HG02763 (cell line): Measurements from ENCODE around the gene LEF1.
A peak's percentile ranks its signal among the peaks of the same experiment; 100 is the strongest.
"Not testable (repeated sequence)": the region's sequence is repeated elsewhere in the genome, so short reads cannot be mapped to it uniquely, and the experiment has no call there.

ENCODE experiments used
- ATAC-seq: cut with Tn5 transposase; IDR thresholded peaks from one replicate; pipeline ENCODE4 v1.9.1; 2021; ENCODE audit warnings: mild to moderate bottlenecking, moderate library complexity; ENCODE audit not compliant: unreplicated experiment

The LEF1 gene

DNA sequence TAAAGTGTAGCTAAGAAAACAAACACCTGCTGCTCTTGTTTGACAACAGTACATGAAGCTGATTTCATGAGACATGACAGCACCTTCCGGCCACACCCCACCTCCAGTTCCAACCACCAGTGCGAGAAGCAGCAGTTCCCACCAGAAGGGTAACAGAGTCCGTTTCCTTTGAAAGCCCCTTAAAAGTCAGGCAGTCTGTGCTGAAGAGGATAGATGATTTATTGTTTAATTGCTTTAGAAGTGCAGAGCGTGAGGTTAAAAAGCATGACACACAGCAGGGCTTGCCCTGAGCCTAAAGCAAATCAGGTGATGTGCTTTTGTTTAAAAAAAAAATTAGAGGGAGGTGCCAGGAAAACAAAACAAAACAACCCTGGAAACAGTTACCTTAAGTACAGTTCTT lies 96.4 kb downstream of the LEF1 start:
- ATAC-seq, result peak; percentile 65

DNA sequence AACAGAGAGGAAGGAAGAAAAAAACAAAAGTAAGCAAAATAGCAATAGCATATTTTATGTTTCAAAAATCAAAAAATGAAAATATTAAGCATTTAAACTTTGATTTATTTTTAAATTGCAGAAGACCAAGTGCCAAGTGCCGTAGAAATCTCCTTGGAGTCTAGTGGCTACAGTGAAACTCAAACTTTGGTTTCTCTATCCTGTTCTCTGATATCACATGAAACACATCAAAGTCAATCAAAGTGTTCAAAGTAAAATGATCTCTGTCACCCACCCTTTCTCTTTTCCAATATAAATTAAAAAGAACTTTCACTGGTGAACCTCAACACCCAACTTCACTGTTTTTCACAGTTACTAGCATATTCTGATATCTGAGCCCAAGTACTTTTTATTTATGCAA lies 98.0 kb downstream of the LEF1 start:
- ATAC-seq, result no peak

DNA sequence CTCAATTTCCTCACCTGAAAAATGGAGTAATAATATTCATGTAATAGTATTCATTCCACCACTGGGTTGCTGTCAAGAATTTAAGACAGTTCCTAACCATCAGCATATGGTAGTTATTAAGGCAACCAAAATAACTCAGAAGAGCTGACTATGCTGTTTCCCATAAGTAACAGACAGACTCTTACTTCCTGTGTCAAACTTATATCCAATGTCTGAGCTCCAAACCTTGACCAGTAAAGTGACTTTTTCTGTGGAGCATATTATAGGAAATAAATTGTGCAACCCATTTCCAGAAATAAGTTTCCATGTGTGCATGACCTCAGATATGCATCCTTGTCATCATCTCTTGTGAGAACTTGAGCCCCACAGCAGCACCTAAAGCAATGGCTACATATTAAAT lies 100.3 kb downstream of the LEF1 start:
- no peak for ATAC-seq

DNA sequence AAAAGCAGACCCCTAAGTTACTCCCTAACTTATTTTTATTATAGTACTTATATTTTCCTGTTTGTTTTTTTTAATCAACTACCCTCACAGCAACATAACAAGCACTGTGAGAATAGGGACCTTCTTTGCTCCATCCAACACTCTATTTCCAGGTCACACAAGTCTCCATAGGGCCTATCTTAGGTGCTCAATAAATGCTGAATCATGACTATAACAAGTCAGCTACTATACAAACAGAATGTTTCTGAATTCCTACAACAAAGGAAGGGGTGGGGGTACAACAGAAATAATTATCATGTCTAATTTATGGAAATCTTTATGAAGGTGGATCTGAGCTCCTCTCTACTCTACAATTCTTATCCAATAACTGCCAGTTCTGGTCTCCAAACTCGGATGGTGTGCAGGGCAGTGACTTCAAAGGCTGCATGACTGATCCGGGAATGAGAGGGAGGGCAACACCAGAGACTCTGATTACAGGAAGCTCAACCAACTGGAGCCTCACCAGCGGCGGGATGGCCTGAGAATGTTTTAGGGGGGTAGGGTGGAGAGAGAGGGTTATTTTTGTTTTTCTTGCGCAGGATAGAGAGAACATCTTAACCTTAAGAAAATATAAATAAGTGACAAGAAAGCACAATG lies 107.9 kb downstream of the LEF1 start:
- no peak for ATAC-seq

DNA sequence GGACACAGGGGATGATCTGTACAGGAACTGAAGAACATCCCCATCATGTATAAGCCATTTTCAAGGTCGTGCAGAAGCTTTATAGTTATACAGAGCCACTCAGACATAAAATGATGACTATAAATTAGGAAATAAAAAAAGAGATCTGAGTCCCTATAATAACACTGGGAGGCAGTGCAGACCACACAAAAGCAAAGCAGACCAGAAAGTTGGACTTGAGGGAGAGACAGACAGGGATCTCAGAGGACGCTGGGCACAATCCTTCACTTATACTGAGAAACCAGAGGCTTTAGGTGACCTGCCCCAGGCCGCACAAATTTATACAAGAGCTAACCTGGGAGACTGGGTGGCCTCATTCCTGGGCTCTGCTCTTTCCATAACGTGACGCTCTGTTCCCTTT lies 108.6 kb downstream of the LEF1 start:
- ATAC-seq, result no peak

DNA sequence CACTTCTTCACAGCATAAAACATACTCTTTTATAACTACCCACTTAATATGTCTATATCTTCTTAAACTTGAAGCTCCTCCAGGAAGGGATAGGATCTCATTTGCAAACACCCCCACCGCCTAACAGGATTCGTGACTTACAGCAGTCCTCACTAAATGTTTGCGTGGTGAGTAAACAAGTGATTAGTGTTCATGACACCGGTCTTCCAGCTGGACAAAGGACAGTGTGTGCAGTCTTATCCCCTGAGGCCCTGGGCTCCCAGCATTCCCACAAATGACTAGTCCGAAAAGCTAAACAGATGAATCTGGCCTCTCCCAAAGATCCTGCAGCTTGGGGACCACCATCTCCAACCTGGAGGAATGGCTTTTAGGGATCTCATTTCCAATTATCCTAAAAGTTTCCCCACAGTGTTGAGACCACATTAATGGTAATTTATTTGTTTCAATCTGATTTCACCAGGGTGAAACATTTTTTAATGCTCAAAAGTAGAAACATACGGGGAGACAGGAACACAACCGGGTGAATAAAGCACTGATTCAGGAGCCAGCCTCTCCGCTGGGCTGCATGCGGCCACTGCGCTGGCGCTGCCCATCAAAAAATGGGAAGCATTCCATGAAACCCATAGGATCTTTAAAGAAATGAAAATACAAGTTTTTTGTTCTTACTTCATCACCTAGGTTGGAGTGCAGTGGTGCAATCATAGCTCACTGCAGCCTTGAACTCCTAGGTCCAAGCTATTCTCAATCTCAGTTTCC lies 109.9 kb downstream of the LEF1 start:
- no peak for ATAC-seq

DNA sequence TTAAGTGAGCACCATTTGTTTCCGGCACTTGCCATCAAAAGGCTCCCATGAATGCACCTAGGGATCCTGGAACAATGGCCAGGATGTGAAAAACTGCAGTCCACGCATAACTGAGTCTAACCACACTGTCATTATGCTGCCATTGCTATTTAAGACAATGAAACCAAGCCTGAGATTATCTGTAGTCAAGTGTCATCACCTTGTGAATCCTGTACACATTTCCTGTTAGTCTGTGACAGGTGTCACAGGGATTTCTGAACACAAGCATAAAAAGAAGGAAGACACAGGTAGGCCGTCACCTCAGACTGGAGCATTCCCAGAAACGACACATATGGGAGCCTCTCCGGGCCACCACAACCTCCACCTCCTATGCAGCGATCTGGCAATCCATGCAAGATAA lies 112.3 kb downstream of the LEF1 start:
- ATAC-seq, result no peak

DNA sequence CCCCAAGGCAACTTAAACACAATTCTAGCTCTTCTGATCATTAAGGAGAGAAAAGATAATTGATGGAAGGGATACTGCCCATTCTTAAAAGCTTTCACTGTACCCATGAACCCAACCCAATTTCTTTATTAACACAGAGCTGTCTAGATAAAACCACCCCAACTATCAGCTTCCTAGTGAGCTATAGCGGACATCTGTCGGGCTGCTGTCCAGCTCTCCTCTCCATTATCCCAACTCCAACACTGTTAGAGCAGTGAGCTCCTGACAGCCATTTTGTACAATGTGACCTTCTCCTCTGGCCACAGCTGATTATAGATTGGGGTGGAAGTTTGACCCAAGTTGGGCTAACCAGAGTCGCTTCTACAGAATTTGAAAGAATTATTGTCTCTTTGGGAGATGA lies 112.9 kb downstream of the LEF1 start:
- no peak for ATAC-seq

DNA sequence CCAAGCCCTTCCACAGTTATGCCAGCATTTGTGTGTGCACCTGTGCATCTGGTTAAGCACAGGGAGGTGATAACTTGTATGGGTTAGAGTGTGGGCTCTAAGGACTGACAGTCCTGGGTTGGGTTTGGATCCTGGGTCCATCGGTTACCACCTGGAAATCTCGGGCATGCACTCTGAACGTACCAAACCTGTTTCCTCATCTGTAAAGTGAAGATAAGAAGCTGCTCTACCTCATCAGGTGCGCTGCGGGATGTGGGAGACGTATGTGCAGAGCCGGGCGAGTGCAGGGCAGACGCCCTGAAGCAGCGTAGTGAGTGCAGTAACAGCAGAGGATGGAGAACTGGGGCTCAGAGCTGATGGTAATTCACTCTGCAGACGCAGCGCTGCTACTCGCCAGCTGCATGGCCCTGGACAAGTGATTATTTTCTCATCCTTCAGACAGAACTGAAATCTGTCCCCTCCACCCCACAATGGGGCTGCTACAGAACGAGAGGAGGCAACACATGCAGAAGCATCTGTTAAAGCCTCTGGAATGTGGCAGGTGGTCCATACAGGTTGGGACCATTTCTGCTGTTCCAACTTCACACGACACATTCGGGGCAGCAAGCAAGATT lies 114.6 kb downstream of the LEF1 start:
- ATAC-seq, result no peak

DNA sequence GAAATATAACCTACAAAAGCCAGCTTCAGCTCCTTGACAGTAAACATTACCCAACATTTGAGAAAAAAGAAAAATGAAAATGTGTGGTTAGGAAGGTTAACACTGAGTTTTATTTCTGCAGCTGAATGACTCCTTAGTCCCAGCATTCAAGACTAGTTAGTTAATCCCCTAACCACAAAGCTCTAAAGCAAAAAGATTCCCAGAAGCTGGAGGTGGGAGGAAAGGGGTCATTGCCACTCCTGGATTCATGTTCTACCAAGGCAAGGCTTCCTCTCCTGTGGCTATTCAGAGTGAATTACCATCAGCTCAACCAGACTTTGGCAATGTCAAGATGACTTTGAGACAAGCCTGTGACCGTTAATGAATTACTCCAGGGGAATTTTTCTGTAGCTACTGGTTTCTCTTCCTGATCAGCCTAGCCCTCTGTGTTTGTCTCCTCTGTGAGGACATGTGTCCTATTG lies 115.5 kb downstream of the LEF1 start:
- peak; percentile 89 for ATAC-seq

DNA sequence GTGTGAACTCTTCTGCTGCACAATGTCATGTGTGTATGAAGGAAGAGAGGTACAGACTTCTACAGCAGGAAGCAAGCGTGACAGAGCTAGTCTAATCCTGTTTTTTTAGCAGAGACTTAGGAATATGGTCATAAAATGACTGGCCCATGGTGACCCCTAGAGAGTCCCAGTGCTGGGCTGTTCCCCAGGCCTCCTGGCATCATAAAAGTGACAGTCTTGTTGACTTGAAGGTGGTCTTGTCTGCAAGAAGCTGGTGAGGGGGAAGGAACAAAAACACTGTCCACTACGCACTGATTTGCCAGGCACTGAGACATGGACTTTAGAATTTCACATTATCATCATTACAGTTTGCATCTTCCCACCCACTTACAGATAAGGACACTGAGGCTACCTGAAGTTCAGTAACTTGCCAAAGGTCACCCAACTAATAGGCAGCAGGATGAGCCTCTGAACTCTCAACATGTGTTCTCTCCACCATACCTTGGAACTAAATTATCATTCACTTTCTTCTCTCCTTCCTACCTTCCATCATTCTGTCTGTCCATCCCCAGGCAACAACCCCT lies 116.1 kb downstream of the LEF1 start:
- no peak for ATAC-seq

DNA sequence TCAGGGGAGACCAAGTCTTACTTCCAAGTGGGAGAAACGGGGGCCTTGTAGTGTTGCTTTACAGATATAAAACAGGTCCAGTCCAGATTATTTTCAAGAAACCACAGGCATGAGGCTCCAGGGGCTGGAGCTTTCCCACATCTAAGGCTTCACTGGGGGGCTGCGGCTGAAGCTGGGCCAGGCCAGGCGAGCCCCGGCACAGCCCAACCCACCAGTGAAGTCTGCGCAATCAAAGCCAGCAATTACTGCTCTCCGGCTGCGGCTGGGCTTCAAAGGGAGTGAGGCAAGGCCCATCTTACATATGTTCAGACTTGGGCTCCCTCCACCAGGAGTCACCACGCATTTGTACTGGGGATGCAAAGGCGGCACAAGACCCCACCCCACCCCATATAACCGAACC lies 117.4 kb downstream of the LEF1 start:
- ATAC-seq, result no peak

DNA sequence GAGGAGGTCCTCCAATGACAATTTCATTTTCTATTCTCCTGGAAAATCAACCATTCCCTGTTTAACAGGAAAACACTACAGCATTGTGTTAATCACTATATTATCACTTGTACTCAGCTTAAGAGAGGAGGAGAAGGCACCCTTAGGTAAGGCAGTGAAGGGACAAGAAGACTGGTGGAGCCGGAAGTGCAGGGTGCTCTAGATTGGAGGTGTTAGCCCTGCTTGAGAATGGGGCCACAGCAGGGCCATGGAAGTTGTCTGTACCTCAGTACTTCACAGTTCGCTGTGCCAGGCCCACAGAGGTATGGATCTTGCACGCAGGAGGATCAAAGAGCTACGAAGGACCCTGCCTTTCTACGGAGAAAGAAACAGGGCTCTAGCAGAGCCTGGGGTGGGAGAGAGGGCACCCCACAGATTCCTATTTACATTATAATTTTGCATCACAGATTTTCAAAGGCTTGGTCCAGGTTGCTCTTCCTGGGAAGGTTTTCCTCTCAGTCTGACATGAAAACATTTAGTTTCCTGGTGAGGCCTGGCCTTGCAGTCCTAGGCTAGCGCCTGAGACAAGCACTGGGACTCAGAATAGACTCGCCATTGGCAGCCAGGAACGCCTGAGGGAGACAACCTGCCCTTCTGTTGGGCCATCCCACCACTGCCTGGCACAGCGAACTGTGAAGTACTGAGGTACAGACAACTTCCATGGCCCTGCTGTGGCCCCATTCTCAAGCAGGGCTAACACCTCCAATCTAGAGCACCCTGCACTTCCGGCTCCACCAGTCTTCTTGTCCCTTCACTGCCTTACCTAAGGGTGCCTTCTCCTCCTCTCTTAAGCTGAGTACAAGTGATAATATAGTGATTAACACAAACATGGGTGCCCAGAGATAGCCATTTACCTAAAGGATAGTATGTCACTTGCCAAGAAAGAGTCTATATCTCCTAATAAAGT lies 118.3 kb downstream of the LEF1 start:
- not testable (repeated sequence) for ATAC-seq

DNA sequence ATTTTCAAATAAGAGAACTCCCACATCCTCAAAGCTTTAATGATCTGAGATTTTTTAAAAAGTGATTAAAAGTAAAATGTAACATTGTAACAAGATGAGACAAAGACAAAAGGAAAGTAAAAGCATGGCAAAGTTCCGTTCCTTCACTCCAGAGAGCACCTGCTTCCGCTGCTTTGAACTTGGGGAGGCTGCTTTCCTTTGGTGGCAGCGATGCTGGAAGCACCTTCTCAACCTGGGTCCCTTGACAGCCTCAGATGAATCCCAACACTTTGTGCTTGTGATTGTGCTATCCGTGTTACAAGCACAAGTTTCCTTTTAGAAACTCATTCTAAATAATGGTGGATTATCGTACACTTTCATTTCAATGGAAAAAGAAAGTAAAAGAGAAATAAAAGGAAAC lies 119.3 kb downstream of the LEF1 start:
- ATAC-seq, result no peak

DNA sequence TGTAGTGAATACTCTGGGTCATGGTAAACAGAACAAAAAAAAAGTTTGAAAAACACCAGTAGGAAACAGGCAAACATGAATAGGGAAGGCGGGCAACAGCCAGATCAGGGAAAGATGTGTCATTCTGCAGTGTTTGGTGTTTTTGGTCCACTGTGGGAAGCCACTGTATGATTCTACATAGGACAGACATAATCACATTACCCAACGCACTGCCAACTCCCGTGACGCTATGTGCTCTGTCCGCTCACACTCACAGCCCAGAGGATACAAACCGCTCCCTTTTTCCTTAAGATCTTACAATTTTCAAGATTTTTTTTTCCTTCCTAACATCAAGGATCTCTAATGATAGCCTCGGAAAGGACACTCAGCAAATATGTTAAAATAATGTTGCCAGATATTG lies 119.7 kb downstream of the LEF1 start:
- ATAC-seq, result no peak

DNA sequence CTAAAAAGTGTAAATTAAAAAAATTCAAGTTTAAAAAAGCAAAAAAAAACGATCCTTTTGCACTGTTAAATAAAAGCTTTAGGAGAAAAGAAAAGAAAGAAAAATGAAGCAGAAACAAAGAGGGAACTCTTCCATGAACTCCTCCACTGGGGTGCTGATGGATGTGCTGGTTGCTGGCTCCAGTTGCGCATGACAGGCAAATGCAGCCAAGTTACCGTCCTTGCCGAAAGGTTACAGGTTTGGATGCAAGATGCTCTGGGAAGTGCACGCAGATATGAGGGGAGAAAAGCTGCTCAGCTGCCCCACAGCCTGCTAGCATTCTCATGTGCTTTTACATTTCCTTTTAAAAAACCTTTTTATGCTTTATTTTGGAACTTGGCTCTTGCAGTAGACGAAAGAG lies 120.6 kb downstream of the LEF1 start:
- no peak for ATAC-seq

DNA sequence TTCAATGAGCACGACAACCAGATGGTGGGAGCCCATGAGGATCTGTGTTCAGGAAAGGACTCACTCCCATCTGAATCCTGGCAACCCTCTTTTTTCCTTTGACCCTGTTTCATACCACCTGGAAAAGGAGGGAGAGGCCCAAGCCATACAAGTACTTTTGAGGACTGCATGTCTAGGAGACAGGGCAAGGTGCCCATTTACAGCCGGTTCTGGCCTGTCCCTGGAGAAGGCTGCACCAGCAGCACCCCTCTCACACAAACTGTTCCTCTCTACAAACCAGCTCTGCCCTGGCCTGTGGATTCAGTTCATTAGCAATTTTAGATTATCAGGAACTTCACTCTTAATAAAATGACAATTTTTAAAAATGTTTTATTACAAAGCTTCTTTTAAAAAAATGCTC lies 121.5 kb downstream of the LEF1 start:
- no peak for ATAC-seq

DNA sequence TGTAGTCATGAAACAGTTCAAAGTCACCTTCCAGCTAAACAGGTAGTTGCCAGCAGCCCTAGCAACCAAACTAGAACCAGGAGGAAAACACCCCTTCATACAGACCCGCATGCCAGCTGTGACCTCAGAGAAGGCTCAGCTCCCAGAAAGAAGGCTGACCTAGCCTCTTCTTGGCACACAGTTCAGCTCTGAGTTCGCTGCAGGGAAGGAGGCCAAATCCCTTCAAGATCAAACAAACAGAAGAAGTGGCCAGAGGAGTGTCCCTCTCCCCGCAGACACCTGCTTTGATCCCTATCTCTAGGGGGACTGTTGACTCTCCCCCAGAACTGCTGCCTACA lies 123.1 kb downstream of the LEF1 start:
- no peak for ATAC-seq

DNA sequence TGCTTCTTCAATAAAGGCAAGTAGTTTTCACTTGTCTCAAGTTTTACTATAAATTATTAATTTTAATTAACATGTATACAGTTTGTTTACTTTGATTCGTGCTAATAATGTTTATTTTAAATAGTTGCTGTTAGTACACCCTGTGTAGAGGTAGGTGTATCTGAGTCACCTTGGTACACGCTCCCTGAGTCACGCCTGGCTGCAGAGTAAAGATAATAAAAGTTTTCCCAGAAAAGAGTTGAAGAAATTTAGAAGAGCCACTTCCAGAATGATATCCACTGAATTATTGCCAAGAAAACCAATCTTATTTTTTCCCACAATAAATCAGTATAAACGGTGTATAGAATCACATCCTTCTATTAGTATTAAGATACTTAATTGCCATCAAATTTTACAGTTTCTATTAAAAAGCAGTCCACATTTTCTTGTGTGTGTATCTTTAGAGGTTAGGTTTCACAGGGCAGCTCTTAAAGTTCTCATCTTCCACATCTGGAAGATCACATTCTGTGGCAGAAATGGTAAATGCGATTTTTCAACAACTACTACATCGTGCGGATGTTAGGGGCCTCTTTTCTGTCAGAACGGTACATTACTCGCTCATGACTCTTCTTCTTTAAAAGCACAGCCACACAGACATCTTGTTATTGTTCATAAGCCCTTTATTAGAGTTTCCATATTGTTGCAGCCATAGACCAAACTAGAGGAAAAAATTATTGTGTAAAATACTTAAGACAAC lies 123.6 kb downstream of the LEF1 start:
- ATAC-seq, result no peak

DNA sequence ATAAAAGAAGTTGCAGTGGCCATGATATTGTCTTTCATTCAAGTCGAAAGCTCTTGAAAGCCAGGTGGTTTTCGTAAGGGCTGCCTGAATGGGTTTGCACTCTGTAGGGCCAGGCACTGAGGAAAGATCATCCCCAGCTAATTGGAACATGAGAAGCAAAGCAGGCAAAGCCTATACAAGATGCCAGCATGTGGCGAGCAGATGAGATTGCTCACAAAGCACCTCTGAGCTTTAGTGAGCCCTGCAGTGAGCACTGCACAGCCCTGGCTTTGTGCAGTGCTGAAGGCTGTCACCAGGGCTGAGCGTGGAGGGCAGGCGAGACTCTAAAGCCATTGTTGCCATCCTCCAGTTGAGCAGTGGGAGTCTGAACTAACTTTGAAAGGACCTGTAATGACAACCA lies 125.2 kb downstream of the LEF1 start:
- no peak for ATAC-seq
